ENCODE data around the gene SP140L. TPM values are rescaled to one million over a fixed set of nuclear protein-coding genes. Genes with fewer than 3 reads are reported as not detected.
"Not testable (repeated sequence)": the region's sequence is repeated elsewhere in the genome, so short reads cannot be mapped to it uniquely, and the experiment has no call there.

The SP140L gene
- total RNA-seq, 1 donor from 2014 or later = 6.7 TPM

- no peak for DNase-seq
These were observed 3.4 kb upstream of the SP140L start for GRCh38 chr2:230323385-230324106.

- peak; percentile 45 for DNase-seq
These were observed 2.5 kb upstream of the SP140L start for GRCh38 chr2:230324503-230324902.

- peak; percentile 30 for DNase-seq
These were observed 1.4 kb upstream of the SP140L start for GRCh38 chr2:230325316-230326243.

GRCh38 chr2:230327418-230328154 lies 593 bp downstream of the SP140L start:
- no peak for DNase-seq

GRCh38 chr2:230328155-230328458 lies 1.1 kb downstream of the SP140L start:
- DNase-seq = no peak

- no peak for DNase-seq
These were observed 3.1 kb downstream of the SP140L start for GRCh38 chr2:230329946-230330605.

- no peak for DNase-seq
These were observed 3.7 kb downstream of the SP140L start for GRCh38 chr2:230330725-230331124.

GRCh38 chr2:230335461-230335863 lies 8.5 kb downstream of the SP140L start:
- no peak for DNase-seq

- DNase-seq = no peak
These were observed 9.0 kb downstream of the SP140L start for GRCh38 chr2:230335864-230336506.

GRCh38 chr2:230341936-230342528 lies 15.0 kb downstream of the SP140L start:
- not testable (repeated sequence) for DNase-seq

- not testable (repeated sequence) for DNase-seq
These were observed 16.1 kb downstream of the SP140L start for GRCh38 chr2:230343041-230343624.

- DNase-seq = no peak
These were observed 16.8 kb downstream of the SP140L start for GRCh38 chr2:230343747-230344146.

GRCh38 chr2:230346465-230346864 lies 19.5 kb downstream of the SP140L start:
- DNase-seq = no peak

GRCh38 chr2:230346921-230347533 lies 20.0 kb downstream of the SP140L start:
- no peak for DNase-seq

- DNase-seq = no peak
These were observed 20.8 kb downstream of the SP140L start for GRCh38 chr2:230347659-230348305.

GRCh38 chr2:230348787-230349186 lies 21.8 kb downstream of the SP140L start:
- DNase-seq = no peak

- DNase-seq = no peak
These were observed 29.1 kb downstream of the SP140L start for GRCh38 chr2:230356084-230356483.

- DNase-seq = no peak
These were observed 31.3 kb downstream of the SP140L start for GRCh38 chr2:230358305-230358704.

- DNase-seq = peak; percentile 3
These were observed 33.0 kb downstream of the SP140L start for GRCh38 chr2:230360028-230360427.
